HL-60 (cell line): Measurements from ENCODE around the gene LILRB3.
"Not testable (repeated sequence)": the region's sequence is repeated elsewhere in the genome, so short reads cannot be mapped to it uniquely, and the experiment has no call there.

Experiments
- CTCF ChIP-seq: IDR thresholded peaks from one replicate; pipeline ENCODE4 v1.5.1; 2011; ENCODE audit warnings: low read length, control low read depth, inconsistent platforms; ENCODE audit not compliant: insufficient read depth
- GABPA ChIP-seq: IDR thresholded peaks from 2 replicates; pipeline ENCODE4 v1.6.1; 2012; ENCODE audit warnings: low read depth
- POLR2AphosphoS5 ChIP-seq: IDR thresholded peaks from 2 replicates; pipeline ENCODE4 v1.6.1; 2012; ENCODE audit warnings: low read depth
- REST ChIP-seq: IDR thresholded peaks from 2 replicates; pipeline ENCODE4 v1.6.1; 2012; ENCODE audit warnings: low read depth; ENCODE audit not compliant: insufficient replicate concordance
- SPI1 ChIP-seq: IDR thresholded peaks from 2 replicates; pipeline ENCODE4 v1.6.1; 2012; ENCODE audit warnings: low read depth, mild to moderate bottlenecking, borderline replicate concordance

GRCh38 chr19:54207193-54207592 lies 15.6 kb downstream of the LILRB3 start:
- not testable (repeated sequence) for TF ChIP-seq CTCF, GABPA, POLR2AphosphoS5, SPI1, REST
